Measurements from ENCODE around the gene DNHD1.

The DNHD1 gene

GRCh38 chr11:6531267-6531752 lies 34.2 kb downstream of the DNHD1 start:
- DNase-seq (ENCODE audit: low read depth in 2 of 2) = no peak

- no peak for DNase-seq (ENCODE audit: low read depth in 2 of 2)
These were observed 41.4 kb downstream of the DNHD1 start for GRCh38 chr11:6538456-6538855.

- no peak for DNase-seq (ENCODE audit: low read depth in 2 of 2)
These were observed 41.9 kb downstream of the DNHD1 start for GRCh38 chr11:6538945-6539344.

GRCh38 chr11:6539748-6540268 lies 42.7 kb downstream of the DNHD1 start:
- DNase-seq (ENCODE audit: low read depth in 2 of 2) = no peak

- no peak for DNase-seq (ENCODE audit: low read depth in 2 of 2)
These were observed 44.3 kb downstream of the DNHD1 start for GRCh38 chr11:6541356-6541755.

GRCh38 chr11:6542727-6543126 lies 45.6 kb downstream of the DNHD1 start:
- DNase-seq (ENCODE audit: low read depth in 2 of 2) = no peak

- no peak for DNase-seq (ENCODE audit: low read depth in 2 of 2)
These were observed 48.1 kb downstream of the DNHD1 start for GRCh38 chr11:6544921-6545850.

GRCh38 chr11:6545917-6546605 lies 49.0 kb downstream of the DNHD1 start:
- no peak for DNase-seq (ENCODE audit: low read depth in 2 of 2)

- DNase-seq (ENCODE audit: low read depth in 2 of 2) = no peak
These were observed 49.7 kb downstream of the DNHD1 start for GRCh38 chr11:6546735-6547134.

- DNase-seq (ENCODE audit: low read depth in 2 of 2) = no peak
These were observed 50.1 kb downstream of the DNHD1 start for GRCh38 chr11:6547177-6547576.

GRCh38 chr11:6548121-6548520 lies 51.0 kb downstream of the DNHD1 start:
- no peak for DNase-seq (ENCODE audit: low read depth in 2 of 2)

- no peak for DNase-seq (ENCODE audit: low read depth in 2 of 2)
These were observed 51.6 kb downstream of the DNHD1 start for GRCh38 chr11:6548641-6549040.

GRCh38 chr11:6553634-6554033 lies 56.6 kb downstream of the DNHD1 start:
- DNase-seq (ENCODE audit: low read depth in 2 of 2) = no peak

GRCh38 chr11:6554828-6555706 lies 58.0 kb downstream of the DNHD1 start:
- no peak for DNase-seq (ENCODE audit: low read depth in 2 of 2)

GRCh38 chr11:6556139-6556949 lies 59.3 kb downstream of the DNHD1 start:
- no peak for DNase-seq (ENCODE audit: low read depth in 2 of 2)

GRCh38 chr11:6557063-6557462 lies 60.0 kb downstream of the DNHD1 start:
- DNase-seq (ENCODE audit: low read depth in 2 of 2) = no peak

GRCh38 chr11:6557761-6558674 lies 60.9 kb downstream of the DNHD1 start:
- DNase-seq (ENCODE audit: low read depth in 2 of 2) = no peak

GRCh38 chr11:6559369-6559768 lies 62.3 kb downstream of the DNHD1 start:
- no peak for DNase-seq (ENCODE audit: low read depth in 2 of 2)

- no peak for DNase-seq (ENCODE audit: low read depth in 2 of 2)
These were observed 64.2 kb downstream of the DNHD1 start for GRCh38 chr11:6561288-6561687.
